Kasumi-1 (cell line): ENCODE measurements around the gene PLVAP.

Source experiments
- DNase-seq, 2 experiments: peaks; one replicate each; lab custom pipeline; 2025; lab: John Stamatoyannopoulos, UW

PLVAP gene

GRCh38 chr19:17357078-17357666 lies 20.0 kb downstream of the PLVAP start:
- DNase-seq: no peak

GRCh38 chr19:17353386-17353785 lies 23.8 kb downstream of the PLVAP start:
- DNase-seq: no peak

GRCh38 chr19:17352608-17353280 lies 24.4 kb downstream of the PLVAP start:
- no peak for DNase-seq

- no peak for DNase-seq
Measured at GRCh38 chr19:17351815-17352435, 25.2 kb downstream of the PLVAP start.

- DNase-seq: no peak
Measured at GRCh38 chr19:17348700-17349099, 28.4 kb downstream of the PLVAP start.

GRCh38 chr19:17347877-17348276 lies 29.3 kb downstream of the PLVAP start:
- DNase-seq: no peak

GRCh38 chr19:17347361-17347760 lies 29.8 kb downstream of the PLVAP start:
- peak in 1 of 2 experiments; percentile 23 for DNase-seq

GRCh38 chr19:17346109-17346671 lies 31.0 kb downstream of the PLVAP start:
- peak; percentile 72 to 80 for DNase-seq

GRCh38 chr19:17341845-17342244 lies 35.3 kb downstream of the PLVAP start:
- no peak for DNase-seq

- no peak for DNase-seq
Measured at GRCh38 chr19:17341386-17341785, 35.8 kb downstream of the PLVAP start.

GRCh38 chr19:17340871-17341357 lies 36.2 kb downstream of the PLVAP start:
- DNase-seq: no peak

- no peak for DNase-seq
Measured at GRCh38 chr19:17340302-17340870, 36.8 kb downstream of the PLVAP start.

- no peak for DNase-seq
Measured at GRCh38 chr19:17339088-17339741, 37.9 kb downstream of the PLVAP start.

- DNase-seq: no peak
Measured at GRCh38 chr19:17338433-17339078, 38.6 kb downstream of the PLVAP start.

GRCh38 chr19:17337675-17338432 lies 39.3 kb downstream of the PLVAP start:
- DNase-seq: no peak

GRCh38 chr19:17336872-17337674 lies 40.1 kb downstream of the PLVAP start, which contains the start of gene GTPBP3:
Gene GTPBP3, plus strand, starts transcription at chr19:17337553. Its CDS starts 59 bp downstream, at chr19:17337612.
- DNase-seq: peak; percentile 99 to 100

- no peak for DNase-seq
Measured at GRCh38 chr19:17335575-17335974, 41.6 kb downstream of the PLVAP start.

GRCh38 chr19:17334414-17335409 lies 42.4 kb downstream of the PLVAP start, which contains the start of gene ANO8:
Gene ANO8, minus strand, starts transcription at chr19:17334855. Its CDS starts 185 bp downstream, at chr19:17334670.
- DNase-seq: peak; percentile 95 to 98
